Renal pelvis (tissue), 4 donors: Measurements from ENCODE around the gene DNAH14. TPM values are rescaled to one million over a fixed set of nuclear protein-coding genes. Genes with fewer than 3 reads are reported as not detected.
"Not testable (repeated sequence)": the region's sequence is repeated elsewhere in the genome, so short reads cannot be mapped to it uniquely, and the experiment has no call there.

ENCODE experiments used
- DNase-seq: peaks from one replicate; pipeline ENCODE4 v3.0.0-alpha.2; 2013
- polyA plus RNA-seq, 3 donors: library from polyadenylated mRNA; unstranded; fragments of 120-200 nt; gene quantifications; one replicate each; pipeline ENCODE4 v1.2.1, GENCODE V29; 2013; ENCODE audit not compliant: insufficient read length in 3 of 3

DNAH14 gene
- polyA plus RNA-seq, 3 donors, result 14.0 to 21.5 (median 19.0) TPM

DNA sequence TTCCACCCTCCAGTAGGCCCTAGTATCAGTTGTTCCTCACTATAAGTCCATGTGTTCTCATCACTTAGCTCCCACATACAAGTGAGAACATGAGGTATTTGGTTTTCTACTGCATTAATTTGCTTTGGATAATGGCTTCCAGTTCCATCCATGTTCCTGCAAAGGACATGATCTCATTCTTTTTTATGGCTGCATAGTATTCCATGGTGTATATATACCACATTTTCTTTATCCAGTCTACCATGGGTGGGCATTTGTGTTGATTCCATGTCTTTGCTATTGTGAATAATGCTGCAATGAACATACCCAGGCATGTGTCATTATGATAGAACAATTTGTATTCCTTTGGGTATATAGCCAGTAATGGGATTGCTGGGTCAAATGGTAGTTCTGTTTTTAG, 218.3 kb downstream of the DNAH14 start:
- DNase-seq, result not testable (repeated sequence)

DNA sequence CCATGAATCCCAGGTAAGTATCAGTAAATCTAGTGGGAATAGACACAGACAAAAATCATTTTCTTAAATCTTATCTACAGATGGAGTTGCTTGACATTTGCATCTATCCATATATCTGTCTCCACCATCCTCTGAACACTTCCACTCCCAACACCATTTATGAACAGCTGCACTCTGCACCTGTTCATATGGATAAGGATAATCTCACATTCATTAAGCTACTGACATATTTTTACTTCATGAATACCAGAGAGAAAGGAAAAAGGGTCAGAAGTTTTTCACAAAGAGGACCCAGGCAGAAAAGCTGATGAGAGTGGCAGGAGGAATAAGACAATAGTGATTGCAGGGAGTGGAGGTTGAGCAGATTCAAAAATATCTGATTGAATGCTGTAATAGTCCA, 222.6 kb downstream of the DNAH14 start:
- DNase-seq, result no peak

DNA sequence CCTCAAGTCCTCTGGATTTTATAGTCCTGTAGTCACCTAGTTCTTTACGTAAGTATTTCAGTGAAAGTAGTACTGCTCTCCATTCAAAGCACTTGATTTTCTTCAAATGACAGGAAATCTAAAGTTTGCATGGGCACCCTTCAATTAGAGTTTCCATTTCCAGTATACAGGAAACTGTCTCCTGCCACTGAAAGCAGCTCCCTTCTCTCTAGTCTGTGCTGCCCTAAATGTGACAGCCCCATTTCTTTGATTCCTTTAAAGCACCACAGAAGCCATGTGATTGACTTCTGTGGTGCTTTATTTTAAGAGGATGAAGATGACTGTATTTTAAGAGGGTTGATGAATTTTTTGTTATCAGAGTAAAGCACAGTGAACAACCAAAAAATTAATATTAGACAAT, 226.1 kb downstream of the DNAH14 start:
- no peak for DNase-seq

DNA sequence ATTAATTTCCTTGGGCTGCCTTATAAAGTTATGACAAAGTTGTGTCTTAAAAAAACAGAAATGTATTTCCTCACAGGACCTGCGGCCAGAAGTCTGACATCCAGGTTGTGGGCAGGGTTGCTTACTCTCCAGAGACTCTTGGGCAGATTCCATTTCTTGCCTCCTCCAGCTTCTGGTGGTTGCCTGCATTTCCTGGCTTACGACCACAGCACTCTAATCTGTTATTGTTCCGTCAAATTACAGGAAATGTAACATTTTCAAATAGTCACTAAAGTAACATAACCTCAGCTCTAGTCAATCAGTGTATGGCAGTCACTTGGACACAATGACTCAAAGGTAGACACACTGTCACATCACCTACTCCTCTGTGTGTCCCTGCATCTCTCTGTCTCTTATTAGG, 226.8 kb downstream of the DNAH14 start:
- no peak for DNase-seq

DNA sequence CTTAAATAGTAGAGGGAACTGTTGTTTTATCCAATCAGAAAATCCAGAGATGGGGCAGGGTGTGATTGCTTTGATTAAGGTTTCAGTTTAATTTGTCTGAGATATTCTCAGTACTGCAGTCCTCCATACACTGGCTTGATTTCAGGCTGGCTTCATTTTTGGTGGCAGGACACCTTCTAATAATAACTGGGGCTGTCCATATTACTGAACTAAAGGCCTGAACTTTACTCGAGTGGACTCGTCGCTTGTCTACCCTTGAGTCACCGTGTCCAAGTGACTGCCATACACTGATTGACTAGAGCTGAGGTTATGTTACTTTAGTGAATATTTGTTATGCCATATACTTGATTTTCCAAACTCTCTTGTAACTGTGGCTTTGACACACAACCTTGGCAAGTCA, 228.8 kb downstream of the DNAH14 start:
- no peak for DNase-seq

DNA sequence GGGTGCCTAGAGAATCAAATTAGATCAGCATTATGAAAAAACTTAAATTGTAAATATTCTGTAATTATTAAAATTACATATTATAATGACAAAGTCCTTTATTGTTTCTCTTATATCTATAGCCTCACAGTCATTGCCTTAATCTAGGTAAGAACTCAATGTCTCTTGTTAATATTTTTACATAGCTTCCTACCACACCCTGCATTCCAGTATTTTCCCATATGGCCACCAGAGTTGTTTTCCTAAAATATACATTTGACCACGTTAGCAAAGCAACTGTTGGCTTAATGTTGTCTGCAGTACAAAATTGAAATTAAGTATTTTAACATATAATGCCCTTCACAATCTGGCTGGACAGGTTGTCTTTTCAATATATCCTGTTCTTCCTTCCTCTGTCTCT, 230.3 kb downstream of the DNAH14 start:
- DNase-seq, result no peak

DNA sequence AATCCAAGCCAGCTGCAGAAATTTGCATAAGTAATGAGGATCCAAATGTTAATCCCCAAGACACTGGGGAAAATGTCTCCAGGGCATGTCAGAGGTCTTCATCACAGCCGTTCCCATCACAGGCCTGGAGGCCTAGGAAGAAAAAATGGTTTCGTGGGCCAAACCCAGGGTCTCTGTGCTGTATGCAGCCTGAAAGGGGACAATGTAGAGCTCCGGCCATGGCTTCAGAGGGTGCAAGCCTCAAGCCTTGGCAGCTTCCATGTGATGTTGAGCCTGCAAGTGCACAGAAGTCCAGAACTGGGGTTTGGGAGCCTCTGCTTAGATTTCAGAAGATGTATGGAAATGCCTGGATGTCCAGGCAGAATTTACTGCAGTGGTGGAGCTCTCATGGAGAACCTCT, 247.9 kb downstream of the DNAH14 start:
- DNase-seq, result not testable (repeated sequence)

DNA sequence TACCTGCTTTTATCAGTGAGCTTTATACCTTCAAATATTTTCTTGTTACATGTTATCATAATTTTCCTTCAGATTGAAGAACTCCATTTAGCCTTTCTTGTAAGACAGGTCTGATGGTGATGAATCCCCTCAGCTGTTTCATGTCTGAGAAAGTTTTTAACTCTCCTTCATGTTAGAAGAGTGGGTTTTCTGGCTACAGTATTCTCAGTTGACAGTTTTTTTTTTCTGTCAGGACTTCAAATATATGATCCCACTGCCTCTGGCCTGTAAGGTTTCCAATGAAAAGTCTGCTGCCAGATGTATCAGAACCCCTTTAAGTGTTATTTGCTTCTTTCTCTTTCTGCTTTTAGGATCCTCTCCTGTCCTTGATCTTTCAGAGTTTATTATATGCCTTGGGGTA, 250.2 kb downstream of the DNAH14 start:
- no peak for DNase-seq

DNA sequence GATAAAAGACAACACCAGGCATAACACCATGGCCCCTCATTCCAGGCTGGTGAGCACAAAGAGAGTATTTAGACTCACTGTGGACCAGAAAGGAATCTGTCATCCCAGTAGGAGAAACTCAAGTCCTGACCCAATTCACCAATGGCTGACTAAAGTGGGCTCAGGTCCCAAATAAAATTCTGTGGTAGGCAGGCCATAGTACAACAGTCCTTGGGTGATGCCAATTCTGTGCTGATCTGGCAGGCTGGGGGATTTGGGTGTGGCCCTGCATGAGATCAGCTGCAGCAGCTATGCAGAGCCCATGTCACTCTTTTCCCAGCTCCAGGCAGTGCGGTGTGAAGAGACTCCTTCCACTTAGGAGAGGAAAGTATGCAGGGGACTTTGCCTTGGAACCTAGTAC, 253.2 kb downstream of the DNAH14 start:
- no peak for DNase-seq

DNA sequence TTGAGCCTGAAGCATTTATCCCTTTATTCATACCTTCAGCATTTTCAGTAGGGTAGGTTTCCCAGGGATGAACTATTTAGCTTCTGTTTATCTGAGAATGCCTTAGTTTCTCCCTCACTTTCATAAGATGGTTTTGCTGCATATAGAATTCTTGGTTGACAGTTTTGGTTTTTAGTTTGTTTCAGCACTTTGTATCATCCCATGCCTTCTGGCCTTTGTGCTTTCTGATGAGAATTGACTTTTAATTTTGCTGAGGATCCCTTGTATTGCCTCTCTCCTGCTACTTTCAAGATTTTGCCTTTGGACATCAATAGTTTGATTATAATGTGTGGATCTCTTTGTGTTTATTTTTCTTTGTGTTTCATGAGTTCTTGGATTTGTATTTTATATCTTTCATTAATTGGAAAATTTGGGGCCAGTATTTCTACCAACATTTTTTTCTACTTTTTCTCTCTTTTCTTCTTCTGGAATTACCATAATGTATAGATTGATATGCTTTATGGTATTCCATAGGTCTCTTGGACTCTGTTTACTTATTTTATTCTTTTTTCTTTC, 261.8 kb downstream of the DNAH14 start:
- no peak for DNase-seq

DNA sequence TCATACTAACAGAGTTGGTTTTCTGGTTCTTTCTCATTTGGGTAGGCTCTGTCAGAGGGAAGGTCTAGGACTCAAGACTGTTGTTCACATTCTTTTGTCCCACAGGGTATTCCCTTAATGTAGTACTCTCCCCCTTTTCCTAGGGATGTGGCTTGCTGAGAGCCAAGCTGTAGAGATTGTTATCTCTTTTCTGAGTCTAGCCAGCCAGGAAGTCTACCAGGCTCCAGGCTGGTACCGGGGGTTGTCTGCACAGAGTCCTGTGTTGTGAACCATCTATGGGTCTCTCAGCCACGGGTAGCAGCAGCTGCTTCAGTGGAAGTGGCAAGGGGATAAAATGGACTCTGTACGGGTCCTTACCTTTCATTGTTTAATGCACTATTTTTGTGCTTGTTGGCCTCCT, 272.0 kb downstream of the DNAH14 start:
- no peak for DNase-seq

DNA sequence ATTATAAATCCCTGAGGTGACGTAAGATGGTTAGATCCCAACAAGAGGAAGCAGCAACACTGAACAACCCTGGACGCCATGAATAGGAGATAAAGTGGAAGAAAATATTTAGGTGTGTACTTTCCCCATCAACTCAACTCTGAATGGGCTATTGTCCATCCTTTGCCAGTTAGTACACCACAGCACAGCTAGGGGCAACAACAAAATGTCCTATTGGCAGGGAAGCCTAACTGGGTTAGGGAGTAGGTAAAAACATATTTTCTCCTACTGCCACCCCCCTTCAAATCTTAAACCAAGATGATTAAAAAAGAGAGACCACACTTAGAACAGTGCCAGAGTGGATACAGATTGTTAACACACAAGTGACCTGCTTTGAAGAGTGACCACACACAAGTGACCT, 278.3 kb downstream of the DNAH14 start:
- DNase-seq, result no peak

DNA sequence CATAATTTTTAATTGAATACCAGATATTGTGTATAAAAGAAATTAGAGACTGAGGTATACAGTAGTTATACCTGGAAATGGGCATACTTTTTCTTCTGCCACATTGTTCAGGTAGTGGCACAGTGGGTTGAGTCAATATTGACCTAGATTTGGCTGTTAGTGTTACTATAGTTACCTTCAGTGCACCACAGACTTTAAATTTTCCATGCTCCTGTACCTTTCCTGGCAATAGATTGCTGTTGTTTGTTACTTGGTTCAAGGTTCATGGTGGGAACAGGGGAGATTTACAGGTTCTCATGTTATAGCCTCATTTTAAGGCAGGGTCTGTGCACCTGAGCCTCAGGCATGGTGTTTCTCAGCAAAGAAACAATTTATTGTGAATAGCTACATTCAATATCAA, 279.7 kb downstream of the DNAH14 start:
- no peak for DNase-seq

DNA sequence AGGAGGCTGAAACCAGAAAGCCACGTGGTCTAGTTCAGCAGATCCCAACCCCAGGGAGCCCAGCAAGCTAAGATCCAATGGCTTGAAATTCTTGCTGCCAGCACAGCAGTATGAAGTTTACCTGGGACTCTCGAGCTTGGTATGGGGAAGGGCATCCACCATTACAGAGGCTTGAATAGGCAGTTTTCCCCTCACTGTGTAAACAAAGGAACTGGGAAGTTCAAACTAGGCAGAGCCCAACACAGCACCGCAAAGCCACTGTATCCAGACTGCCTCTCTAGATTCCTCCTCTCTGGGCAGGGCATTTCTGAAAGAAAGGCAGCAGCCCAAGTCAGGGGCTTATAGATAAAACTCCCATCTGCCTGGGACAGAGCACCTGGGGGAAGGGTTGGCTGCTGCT, 280.7 kb downstream of the DNAH14 start:
- DNase-seq, result not testable (repeated sequence)

DNA sequence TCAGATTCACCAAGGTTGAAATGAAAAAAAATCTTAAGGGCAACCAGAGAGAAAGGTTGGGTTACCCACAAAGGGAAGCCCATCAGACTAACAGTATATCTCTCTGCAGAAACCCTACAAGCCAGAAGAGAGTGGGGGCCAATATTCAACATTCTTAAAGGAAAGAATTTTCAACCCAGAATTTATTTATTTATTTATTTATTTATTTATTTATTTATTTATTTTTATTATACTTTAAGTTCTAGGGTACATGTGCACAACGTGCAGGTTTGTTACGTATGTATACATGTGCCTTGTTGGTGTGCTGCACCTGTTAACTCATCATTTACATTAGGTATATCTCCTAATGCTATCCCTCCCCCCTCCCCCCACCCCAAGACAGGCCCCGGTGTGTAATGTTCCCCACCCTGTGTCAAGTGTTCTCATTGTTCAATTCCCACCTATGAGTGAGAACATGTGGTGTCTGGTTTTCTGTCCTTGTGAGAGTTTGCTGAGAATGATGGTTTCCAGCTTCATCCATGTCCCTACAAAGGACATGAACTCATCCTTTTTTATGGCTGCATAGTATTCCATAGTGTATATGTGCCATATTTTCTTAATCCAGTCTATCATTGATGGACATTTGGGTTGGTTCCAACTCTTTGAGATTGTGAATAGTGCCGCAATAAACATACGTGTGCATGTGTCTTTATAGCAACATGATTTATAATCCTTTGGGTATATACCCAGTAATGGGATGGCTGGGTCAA, 282.4 kb downstream of the DNAH14 start:
- DNase-seq, result not testable (repeated sequence)

DNA sequence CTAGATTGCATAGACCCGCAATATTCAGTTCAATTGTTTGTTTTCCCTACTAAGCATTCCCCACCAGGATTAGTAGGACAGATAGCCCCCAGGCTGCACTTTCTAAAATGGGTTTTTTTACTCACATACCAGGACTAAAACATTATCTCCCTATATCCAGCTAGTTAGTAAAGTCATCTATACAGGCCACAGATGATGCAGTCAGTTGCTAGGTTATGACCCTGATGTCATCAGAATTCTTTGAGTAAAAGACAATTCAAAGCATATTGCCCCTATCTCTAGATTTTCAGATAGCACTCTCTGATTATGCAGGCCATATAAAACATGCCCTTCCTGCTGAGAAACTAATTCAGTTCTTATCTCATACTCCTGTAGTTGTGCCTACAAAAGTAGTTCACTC, 294.8 kb downstream of the DNAH14 start:
- no peak for DNase-seq

DNA sequence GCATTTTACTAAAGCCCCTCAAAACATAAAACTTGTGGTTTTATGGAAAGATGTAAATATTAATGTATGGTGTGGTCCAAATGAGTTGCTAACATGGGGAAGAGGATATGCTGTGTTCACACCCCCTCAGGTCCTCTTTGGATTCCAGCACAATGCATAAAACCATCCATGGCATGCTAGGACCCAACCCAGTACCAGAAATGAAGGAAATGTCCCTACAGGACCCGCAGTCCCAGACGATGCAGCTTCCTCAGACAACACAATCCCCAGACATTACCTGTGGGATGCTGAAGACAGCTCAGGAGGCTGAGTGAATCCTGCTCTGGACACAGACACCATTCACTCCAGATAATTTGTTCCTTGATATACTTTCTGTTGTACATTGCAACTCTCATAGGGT, 296.2 kb downstream of the DNAH14 start:
- no peak for DNase-seq

DNA sequence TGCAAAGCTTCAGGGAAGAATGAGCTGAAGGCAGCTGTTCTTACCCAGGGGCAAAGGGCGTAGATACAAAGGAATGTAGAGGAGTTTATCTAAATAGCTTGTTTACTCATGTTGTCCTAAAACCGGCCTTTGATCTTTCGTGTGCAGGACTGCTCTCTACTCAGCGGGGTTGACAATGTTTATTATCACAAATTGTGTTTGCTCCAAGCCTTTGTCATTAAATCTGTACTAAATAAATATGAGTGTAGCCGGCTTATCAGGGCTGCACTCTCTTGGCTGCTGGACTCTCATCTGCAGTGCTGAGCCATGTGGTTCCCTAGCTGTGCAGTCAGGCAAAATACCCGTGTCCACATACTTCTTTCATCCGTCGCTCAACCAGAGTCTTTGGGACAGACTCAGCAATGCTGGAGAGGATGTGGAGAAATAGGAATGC, 299.4 kb downstream of the DNAH14 start:
- no peak for DNase-seq

DNA sequence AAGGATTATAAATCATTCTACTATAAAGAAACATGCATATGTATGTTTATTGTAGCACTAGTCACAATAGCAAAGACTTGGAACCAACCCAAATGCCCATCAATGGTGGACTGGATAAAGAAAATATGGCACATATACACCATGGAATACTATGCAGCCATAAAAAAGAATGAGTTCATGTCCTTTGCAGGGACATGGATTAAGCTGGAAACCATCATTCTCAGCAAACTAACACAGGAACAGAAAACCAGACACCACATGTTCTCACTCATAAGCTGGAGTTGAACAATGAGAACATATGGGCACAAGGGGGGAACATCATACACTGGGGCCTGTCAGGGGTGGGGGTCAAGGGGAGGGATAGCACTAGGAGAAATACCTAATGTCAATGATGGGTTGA, 300.0 kb downstream of the DNAH14 start:
- DNase-seq, result not testable (repeated sequence)

DNA sequence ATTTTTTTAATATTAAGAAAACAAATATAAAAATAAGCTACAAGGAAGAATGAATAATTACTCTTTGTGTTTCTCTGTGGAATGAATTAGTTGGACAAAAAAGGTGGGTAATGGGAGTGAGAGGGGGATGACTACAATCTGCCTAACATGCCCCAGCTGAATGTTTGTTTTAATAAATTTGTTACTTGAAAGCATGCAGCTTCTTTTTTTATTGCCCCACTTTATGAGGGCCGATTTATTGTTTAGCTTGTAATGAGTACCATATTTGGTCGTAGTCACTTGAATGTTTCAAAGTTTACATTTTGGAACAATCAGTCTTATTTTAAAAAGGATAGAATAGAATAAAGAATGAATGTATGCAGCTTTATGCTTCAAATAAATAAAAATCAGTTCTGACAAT, 301.0 kb downstream of the DNAH14 start:
- DNase-seq, result peak; percentile 8

DNA sequence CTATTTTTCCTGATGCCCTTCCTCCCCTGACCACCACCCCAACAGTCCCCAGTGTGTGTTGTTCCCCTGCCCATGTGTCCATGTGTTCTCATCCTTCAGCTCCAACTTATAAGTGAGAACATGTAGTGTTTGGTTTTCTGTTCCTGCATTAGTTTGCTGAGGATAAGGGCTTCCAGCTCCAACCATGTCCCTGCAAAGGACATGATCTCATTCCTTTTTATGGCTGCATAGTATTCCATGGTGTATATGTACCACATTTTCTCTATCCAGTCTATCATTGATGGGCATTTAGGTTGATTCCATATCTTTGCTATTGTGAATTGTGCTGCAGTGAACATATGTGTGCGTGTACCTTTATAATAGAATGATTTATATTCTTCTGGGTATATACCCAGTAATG, 303.5 kb downstream of the DNAH14 start:
- DNase-seq, result not testable (repeated sequence)

DNA sequence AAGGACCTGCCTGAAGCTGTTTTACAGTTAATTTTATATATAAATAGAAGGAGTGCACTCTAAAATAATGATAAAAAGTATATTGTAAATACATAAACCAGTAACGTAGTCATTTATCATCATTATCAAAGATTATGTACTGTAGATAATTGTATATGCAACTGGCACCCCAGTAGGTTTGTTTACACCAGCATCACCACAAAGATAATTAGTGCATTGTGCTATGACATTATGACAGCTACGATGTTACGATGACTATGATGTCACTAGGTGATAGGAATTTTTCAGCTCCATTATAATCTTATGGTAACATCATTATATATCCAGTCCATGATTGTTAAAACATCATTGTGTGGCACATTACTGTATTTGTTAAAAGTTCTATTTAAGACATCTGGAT, 313.1 kb downstream of the DNAH14 start:
- DNase-seq, result no peak

DNA sequence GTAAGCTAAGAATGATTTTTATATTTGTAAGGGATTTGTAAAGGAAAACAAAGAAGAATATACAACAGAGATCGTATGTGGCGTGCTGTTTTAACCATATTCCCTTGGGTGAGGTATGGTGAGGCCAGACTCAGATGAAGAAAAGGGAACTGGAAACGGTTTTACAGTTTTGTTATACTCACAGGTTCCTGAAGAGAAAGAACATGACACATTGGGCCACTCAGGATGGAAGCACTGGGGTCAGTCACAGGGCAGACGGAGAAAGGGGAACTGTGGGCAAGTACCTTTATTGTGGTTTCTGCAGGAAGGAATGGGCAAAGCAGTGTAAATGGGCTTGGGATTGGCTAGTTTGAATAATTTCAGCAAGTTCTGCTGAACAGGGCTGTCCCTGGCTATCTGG, 321.0 kb downstream of the DNAH14 start:
- no peak for DNase-seq

DNA sequence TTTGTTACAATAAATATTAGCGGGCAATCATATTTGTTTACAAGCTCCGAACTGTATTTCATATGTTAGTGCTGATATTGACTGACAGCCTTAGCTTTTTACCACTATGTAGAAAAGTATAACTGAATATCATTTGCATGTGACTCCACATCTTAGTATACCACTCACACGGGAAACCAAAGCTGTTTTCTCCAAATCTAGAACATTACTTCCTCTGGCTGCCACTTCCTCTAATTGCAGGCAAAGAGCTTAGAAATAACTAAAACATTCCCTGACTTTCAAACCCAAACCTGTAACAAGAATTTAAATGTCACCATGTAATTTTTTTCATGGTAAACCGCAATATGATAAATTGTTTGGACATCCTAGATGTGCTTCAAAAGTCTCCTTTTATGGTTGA, 323.7 kb downstream of the DNAH14 start:
- DNase-seq, result no peak
